ENCODE measurements around the gene ARMC2.

Gene ARMC2

GRCh38 chr6:108945681-108946159 lies 97.5 kb downstream of the ARMC2 start:
- Histone ChIP-seq H4K20me1 (ENCODE audit: insufficient read depth, low read length) (no peaks in the 10 kb centered on the region), H3K27ac (ENCODE audit: low read depth, low read length, poor library complexity, severe bottlenecking) (no peak overlapping the region), H3K4me2 (ENCODE audit: low read length) (no peak overlapping the region), H3K9me2 (ENCODE audit: low read depth, low read length) (no peaks in the 10 kb centered on the region), H3K79me2 (ENCODE audit: insufficient read depth, low read length) (no peaks in the 10 kb centered on the region), H3K27me3 (ENCODE audit: insufficient read depth, low read length) (no peaks in the 10 kb centered on the region; the same call in 1 of the 2 replicates), H3K9ac (ENCODE audit: low read length) (no peak overlapping the region), H3K4me1 (ENCODE audit: insufficient read depth, low read length, severe bottlenecking) (peaks cover 36% of the 10 kb centered on the region), H3F3A (ENCODE audit: insufficient read depth, low read length) (no peaks in the 10 kb centered on the region), H3K4me3 (ENCODE audit: low read depth, low read length, poor library complexity, severe bottlenecking) (no peak overlapping the region), H2AFZ (ENCODE audit: low read length) (no peak overlapping the region), H3K9me3 (ENCODE audit: low read length) (no peaks in the 10 kb centered on the region), H3K36me3 (ENCODE audit: insufficient read depth, low read length) (no peaks in the 10 kb centered on the region)
- TF ChIP-seq CTCF (IDR thresholded peaks at IDR 0.05; ENCODE audit: low read length), result no peak
- TF ChIP-seq EZH2 (IDR thresholded peaks at IDR 0.05; ENCODE audit: borderline replicate concordance, low read length), result no peak

- Histone ChIP-seq H4K20me1 (ENCODE audit: insufficient read depth, low read length) (no peaks in the 10 kb centered on the region), H3K9ac (ENCODE audit: low read length) (no peak overlapping the region), H3F3A (ENCODE audit: insufficient read depth, low read length) (no peaks in the 10 kb centered on the region), H3K9me3 (ENCODE audit: low read length) (no peaks in the 10 kb centered on the region), H3K36me3 (ENCODE audit: insufficient read depth, low read length) (no peaks in the 10 kb centered on the region), H3K27ac (ENCODE audit: low read depth, low read length, poor library complexity, severe bottlenecking) (no peak overlapping the region), H3K4me1 (ENCODE audit: insufficient read depth, low read length, severe bottlenecking) (peaks cover 27% of the 10 kb centered on the region), H3K9me2 (ENCODE audit: low read depth, low read length) (no peaks in the 10 kb centered on the region), H3K27me3 (ENCODE audit: insufficient read depth, low read length) (no peaks in the 10 kb centered on the region; the same call in 1 of the 2 replicates), H3K4me2 (ENCODE audit: low read length) (no peak overlapping the region), H3K4me3 (ENCODE audit: low read depth, low read length, poor library complexity, severe bottlenecking) (no peak overlapping the region), H3K79me2 (ENCODE audit: insufficient read depth, low read length) (no peaks in the 10 kb centered on the region), H2AFZ (ENCODE audit: low read length) (no peak overlapping the region)
- TF ChIP-seq CTCF (IDR thresholded peaks at IDR 0.05; ENCODE audit: low read length), result no peak
- no peak for TF ChIP-seq EZH2 (IDR thresholded peaks at IDR 0.05; ENCODE audit: borderline replicate concordance, low read length)
These were observed 98.5 kb downstream of the ARMC2 start for GRCh38 chr6:108946695-108947094.

- H3K79me2 ChIP-seq (ENCODE audit: insufficient read depth, low read length), result no peaks in the 10 kb centered on the region
- no peak overlapping the region for H3K9ac ChIP-seq (ENCODE audit: low read length)
- H4K20me1 ChIP-seq (ENCODE audit: insufficient read depth, low read length), result no peaks in the 10 kb centered on the region
- H3K9me3 ChIP-seq (ENCODE audit: low read length), result no peaks in the 10 kb centered on the region
- H2AFZ ChIP-seq (ENCODE audit: low read length), result no peak overlapping the region
- H3K4me3 ChIP-seq (ENCODE audit: low read depth, low read length, poor library complexity, severe bottlenecking), result no peak overlapping the region
- no peak overlapping the region for H3K4me2 ChIP-seq (ENCODE audit: low read length)
- peaks cover 21% of the 10 kb centered on the region for H3K4me1 ChIP-seq (ENCODE audit: insufficient read depth, low read length, severe bottlenecking)
- H3K36me3 ChIP-seq (ENCODE audit: insufficient read depth, low read length), result no peaks in the 10 kb centered on the region
- TF ChIP-seq EZH2 (IDR thresholded peaks at IDR 0.05; ENCODE audit: borderline replicate concordance, low read length), result no peak
- no peak for TF ChIP-seq CTCF (IDR thresholded peaks at IDR 0.05; ENCODE audit: low read length)
- H3K27ac ChIP-seq (ENCODE audit: low read depth, low read length, poor library complexity, severe bottlenecking), result no peak overlapping the region
- H3K9me2 ChIP-seq (ENCODE audit: low read depth, low read length), result no peaks in the 10 kb centered on the region
- no peaks in the 10 kb centered on the region for H3F3A ChIP-seq (ENCODE audit: insufficient read depth, low read length)
- H3K27me3 ChIP-seq (ENCODE audit: insufficient read depth, low read length), result no peaks in the 10 kb centered on the region; the same call in 1 of the 2 replicates
These were observed 99.1 kb downstream of the ARMC2 start for GRCh38 chr6:108947114-108947854.

Measured in OCI-LY1 (cell line).